AG09319 (cell line): Measurements from ENCODE around the gene SLC47A2.

ENCODE experiments used
- DNase-seq: peaks from one replicate; pipeline ENCODE4 v3.0.0-alpha.2; 2010; ENCODE audit warnings: low read depth; ENCODE audit errors: extremely low read depth
- CTCF ChIP-seq: IDR thresholded peaks from 2 replicates; pipeline ENCODE4 v1.5.1; 2011; ENCODE audit warnings: low read depth, mild to moderate bottlenecking, inconsistent platforms, low read length, moderate library complexity

The SLC47A2 gene

GRCh38 chr17:19649274-19649541, 67.2 kb downstream of the SLC47A2 start:
- TF ChIP-seq CTCF, result no peak
- DNase-seq, result no peak

DNA sequence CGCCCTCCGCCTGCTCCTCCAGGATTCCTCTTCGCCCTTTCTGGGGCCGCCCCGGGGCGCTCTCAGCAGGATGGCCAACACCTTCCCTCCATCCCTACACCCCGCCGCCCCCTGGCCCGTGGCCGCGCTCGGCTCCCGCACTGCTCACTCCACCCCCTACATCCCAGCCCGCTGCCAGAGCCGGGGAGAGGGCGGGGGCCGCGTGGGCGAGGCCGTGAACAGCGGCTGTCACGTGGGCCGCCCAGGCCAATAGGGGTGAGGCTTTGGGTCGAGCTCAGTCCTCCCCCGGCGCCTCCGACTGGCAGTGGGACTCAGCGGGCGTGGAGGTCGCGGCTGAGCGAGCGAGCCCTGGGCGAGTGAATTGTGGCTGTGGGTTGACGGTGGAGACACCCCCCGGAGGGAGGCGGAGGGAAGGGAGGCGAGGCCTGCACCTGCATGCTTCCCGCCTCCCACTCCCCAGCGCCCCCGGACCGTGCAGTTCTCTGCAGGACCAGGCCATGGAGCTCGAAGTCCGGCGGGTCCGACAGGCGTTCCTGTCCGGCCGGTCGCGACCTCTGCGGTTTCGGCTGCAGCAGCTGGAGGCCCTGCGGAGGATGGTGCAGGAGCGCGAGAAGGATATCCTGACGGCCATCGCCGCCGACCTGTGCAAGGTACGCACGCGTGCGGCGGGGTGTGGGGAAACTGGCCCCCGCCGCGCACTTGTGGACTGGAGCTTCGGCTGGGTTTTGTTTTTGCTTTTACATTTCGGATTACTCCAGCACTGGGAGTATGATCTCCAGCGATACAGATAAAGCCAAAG, 67.7 kb downstream of the SLC47A2 start, which contains the start of gene ALDH3A2:
Gene ALDH3A2, plus strand, starts transcription at position 277 of the 799 bp plus-strand sequence. Its CDS starts 221 bp downstream, at position 498.
- TF ChIP-seq CTCF, result peak; percentile 40
- DNase-seq, result peak; percentile 74

GRCh38 chr17:19647697-19648474, 68.5 kb downstream of the SLC47A2 start:
- no peak for TF ChIP-seq CTCF
- DNase-seq, result peak; percentile 25

DNA sequence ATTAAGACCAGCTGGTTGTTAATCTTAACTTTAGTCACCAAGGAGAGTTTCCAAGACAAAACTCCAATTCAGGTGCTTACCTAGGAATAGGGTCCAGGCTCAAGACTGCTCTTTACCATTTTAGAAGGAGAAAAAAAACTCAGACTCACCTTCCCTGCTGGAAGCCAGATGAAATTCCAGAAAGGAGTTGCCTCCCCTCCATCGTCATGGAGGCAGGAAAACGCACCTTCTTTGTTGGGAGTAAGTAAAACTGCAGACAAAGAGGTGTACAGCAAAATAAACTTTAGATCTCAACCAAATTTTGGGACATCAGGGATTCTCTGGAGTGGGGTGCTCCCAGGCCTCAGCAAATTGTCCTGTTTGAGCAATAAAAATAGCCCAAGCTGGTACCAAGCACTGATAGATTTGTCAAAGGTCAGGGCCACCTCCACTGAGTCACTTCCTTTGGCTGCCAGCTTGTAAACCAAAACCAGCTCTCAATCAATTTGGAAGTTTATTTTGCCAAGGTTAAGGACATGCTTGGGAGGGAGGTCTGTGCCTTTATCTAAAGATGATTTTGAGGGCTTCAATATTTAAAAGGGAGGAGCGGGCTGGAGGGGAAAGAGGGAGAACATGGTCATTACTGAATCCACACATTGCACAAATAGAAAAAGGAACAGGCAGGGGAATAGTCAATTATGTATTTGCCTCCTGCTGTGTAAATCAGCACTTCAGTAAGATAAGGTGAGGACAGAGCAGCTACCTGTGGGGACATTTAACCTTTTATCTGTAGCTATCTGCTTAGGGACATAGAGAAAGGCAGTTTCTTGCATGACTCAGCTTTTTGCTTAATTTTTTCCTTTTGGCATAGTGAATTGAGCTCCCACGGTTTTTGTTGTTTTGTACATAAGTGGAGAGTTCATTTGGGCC, 69.3 kb downstream of the SLC47A2 start:
- DNase-seq, result no peak
- no peak for TF ChIP-seq CTCF

DNA sequence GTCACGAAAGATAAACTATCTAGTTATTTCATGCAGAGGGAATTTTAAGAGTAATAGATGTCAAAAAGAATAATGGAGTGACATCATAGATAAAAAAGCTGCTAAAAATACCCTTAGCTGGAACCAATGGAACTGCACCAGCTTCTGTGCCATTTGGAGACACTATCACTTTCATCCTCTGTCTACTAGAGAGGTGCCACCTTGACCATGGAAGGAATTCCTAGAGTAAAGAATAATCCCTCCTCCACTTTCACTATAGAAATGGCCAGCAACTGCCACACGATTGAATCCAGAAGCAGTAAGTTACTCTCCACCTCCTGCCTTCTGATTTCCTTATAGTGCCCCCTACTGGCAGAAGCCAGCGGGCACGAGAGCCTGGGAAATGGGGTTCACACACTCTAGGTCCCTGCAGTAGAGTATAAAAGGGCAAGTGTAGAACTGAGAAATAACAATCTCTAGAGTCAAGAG, 70.6 kb downstream of the SLC47A2 start:
- DNase-seq, result no peak

GRCh38 chr17:19644493-19645210, 71.7 kb downstream of the SLC47A2 start:
- no peak for TF ChIP-seq CTCF
- peak; percentile 35 for DNase-seq

More for the DNA sequence above, 70.6 kb downstream of the SLC47A2 start:
- peak; percentile 24 for TF ChIP-seq CTCF
